GF-D8 (cell line): ENCODE data around the gene TMPRSS12.
"Not testable (repeated sequence)": the region's sequence is repeated elsewhere in the genome, so short reads cannot be mapped to it uniquely, and the experiment has no call there.

Experiments
- DNase-seq: peaks from one replicate; lab custom pipeline; 2025; lab: John Stamatoyannopoulos, UW

TMPRSS12 gene

GRCh38 chr12:50926932-50927331 is 84.2 kb downstream of the TMPRSS12 start:
- DNase-seq: not testable (repeated sequence)

- no peak for DNase-seq
These were observed 84.6 kb downstream of the TMPRSS12 start for GRCh38 chr12:50927356-50927755.

GRCh38 chr12:50927766-50928224 is 85.1 kb downstream of the TMPRSS12 start:
- no peak for DNase-seq

DNA sequence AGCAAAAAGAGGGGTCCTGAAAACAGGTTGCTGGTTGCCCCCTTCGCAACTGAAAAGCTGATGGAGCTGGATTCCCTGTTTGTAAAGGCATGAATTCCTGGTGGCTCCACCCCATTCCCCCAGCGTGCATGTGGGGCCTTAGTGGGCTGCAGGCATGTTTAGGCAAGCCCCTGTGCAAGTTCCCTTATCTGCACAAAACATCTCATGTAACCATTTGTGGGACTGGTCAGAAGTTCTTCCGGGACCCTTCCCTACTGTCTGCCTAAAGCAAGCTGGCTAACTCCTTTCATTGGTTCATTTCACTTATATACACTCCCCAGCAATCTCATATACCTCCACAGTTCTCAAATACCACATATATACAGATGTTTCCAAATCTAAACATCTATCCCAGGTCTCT is 85.7 kb downstream of the TMPRSS12 start:
- no peak for DNase-seq

GRCh38 chr12:50929831-50930230 is 87.1 kb downstream of the TMPRSS12 start:
- DNase-seq: no peak

GRCh38 chr12:50930477-50930876 is 87.8 kb downstream of the TMPRSS12 start:
- not testable (repeated sequence) for DNase-seq

DNA sequence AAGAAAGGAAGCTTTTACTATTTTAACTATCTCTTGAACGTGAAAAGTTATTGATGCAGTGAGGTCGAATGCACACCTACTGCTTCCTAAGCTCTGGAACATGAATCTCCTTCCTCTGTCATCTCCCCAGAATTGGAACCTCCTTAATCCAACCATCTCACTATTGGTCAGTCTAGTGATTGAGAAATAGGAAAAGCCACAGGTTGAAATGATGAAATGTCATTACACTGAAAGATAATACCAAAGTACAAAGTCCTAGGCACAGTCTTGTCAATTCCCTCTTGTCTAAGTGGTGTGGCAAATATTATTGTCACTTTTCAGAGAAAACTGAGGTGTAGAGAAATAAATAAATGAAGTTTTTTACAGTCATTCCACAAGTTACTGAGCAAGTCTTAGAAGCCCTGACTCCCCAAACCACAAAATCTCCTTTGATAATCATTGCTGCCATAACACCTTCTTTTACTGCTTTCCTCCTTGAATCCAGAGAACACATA is 90.1 kb downstream of the TMPRSS12 start:
- peak; percentile 33 for DNase-seq

DNA sequence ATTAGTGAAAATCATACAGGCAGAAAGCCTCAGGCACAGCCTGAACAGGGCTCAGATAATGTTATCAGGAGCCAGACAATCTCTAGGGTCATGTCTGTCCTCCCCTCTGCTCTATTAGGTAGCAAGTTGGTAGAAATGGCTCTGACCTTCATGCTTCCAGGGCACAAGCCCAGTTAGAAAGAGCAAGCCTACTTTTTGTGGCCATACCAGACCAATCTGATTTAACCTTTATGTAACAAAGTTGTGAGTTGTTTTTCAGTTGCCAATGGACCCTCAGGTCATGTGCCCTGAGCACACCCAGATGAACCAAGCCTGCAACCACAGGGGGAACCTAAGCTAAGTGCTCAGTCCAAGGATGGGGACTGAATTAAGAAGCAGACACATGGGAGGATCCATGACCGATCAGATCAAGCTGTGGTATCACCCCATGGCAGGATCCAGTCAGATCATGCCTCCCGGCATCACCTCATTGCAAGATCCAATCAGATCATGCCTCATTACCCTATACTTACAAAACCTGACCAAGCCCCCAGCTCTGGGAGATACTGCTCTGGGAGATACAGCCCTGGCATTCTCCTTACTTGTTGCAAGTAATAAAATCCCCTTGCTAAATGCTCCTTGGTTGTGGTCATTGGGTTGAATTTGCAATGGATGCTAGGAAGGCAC is 90.9 kb downstream of the TMPRSS12 start:
- DNase-seq: no peak

DNA sequence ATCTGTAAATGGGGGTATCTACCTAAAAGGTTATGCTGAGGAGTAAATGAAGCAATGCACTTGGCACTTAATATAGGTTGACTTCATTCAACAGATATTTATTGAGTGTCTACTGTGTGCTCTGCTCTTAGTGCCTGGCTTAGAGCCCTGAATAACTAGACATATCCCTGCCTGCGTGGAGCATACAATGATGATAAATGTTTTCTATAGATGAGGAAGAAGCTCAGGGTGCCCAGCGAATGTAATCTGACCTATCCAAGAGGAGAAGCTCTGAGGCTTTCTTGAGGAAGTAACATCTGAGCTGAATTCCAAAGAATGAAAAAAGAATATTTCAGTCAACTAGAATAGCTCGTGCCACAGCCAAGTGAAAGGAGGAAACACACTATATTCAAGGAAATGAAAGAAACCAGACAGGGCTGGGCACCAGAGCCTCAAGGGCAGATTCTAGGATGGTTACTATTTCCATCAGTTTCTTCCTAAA is 91.7 kb downstream of the TMPRSS12 start:
- peak; percentile 14 for DNase-seq

GRCh38 chr12:50934981-50935807 is 92.5 kb downstream of the TMPRSS12 start:
- no peak for DNase-seq

- DNase-seq: peak; percentile 70
These were observed 94.2 kb downstream of the TMPRSS12 start for GRCh38 chr12:50936821-50937530.
